ENCODE measurements around the gene CNTN2. TPM values are rescaled to one million over a fixed set of nuclear protein-coding genes. Genes with fewer than 3 reads are reported as not detected.

Gene CNTN2
- total RNA-seq, 1 experiment from 2014 or later: not detected

GRCh38 chr1:205124726-205125125, 81.7 kb downstream of the CNTN2 start:
- H3K4me1 ChIP-seq (replicated peaks; ENCODE audit: insufficient read depth): peaks cover 13% of the 10 kb centered on the region
- no peak for DNase-seq
- TF ChIP-seq EZH2 (IDR thresholded peaks at IDR 0.05; ENCODE audit: low read depth): no peak
- TF ChIP-seq, protein P1, sequence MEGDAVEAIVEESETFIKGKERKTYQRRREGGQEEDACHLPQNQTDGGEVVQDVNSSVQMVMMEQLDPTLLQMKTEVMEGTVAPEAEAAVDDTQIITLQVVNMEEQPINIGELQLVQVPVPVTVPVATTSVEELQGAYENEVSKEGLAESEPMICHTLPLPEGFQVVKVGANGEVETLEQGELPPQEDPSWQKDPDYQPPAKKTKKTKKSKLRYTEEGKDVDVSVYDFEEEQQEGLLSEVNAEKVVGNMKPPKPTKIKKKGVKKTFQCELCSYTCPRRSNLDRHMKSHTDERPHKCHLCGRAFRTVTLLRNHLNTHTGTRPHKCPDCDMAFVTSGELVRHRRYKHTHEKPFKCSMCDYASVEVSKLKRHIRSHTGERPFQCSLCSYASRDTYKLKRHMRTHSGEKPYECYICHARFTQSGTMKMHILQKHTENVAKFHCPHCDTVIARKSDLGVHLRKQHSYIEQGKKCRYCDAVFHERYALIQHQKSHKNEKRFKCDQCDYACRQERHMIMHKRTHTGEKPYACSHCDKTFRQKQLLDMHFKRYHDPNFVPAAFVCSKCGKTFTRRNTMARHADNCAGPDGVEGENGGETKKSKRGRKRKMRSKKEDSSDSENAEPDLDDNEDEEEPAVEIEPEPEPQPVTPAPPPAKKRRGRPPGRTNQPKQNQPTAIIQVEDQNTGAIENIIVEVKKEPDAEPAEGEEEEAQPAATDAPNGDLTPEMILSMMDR (conservative IDR thresholded peaks at IDR 0.05): no peak
- H3K9me3 ChIP-seq (ENCODE audit: insufficient read depth, low read depth): no peaks in the 10 kb centered on the region
- H3F3A ChIP-seq (ENCODE audit: insufficient read depth, low read depth): no peaks in the 10 kb centered on the region
- H3K4me3 ChIP-seq: no peak overlapping the region
- H3K79me2 ChIP-seq (ENCODE audit: low read depth): peaks cover 20% of the 10 kb centered on the region
- no peak overlapping the region for H3K4me2 ChIP-seq
- ChIA-PET POLR2A (ENCODE audit: unreplicated experiment) (interaction anchor here (0.7 kb wide), 1 partner anchor 127 kb away, joined by 4 read pairs; no protein-coding TSS in a partner anchor), CTCF (no interaction called here)
- BruUV-seq (replicated peaks): no TSS peak
- peaks cover 3% of the 10 kb centered on the region; the same call in 1 of the 2 replicates for H4K20me1 ChIP-seq (ENCODE audit: insufficient read depth)
- H2AFZ ChIP-seq: no peak overlapping the region
- intact Hi-C loops (cut with micrococcal nuclease; ENCODE audit: unreplicated experiment): no loop called here
- no peaks in the 10 kb centered on the region for H3K27me3 ChIP-seq (ENCODE audit: insufficient read depth, low read depth)
- H3K36me3 ChIP-seq (ENCODE audit: low read depth): no peaks in the 10 kb centered on the region
- H3K27ac ChIP-seq: no peak overlapping the region
- H3K9me2 ChIP-seq (ENCODE audit: insufficient read depth): no peaks in the 10 kb centered on the region

- POLR2A ChIA-PET (ENCODE audit: unreplicated experiment): no interaction called here
- no peaks in the 10 kb centered on the region for H3K79me2 ChIP-seq (ENCODE audit: low read depth)
- no peak for DNase-seq
- H3K4me2 ChIP-seq: no peak overlapping the region
- no peaks in the 10 kb centered on the region for H3K4me1 ChIP-seq (replicated peaks; ENCODE audit: insufficient read depth)
- intact Hi-C loops (cut with micrococcal nuclease; ENCODE audit: unreplicated experiment): no loop called here
- no peak overlapping the region for H3K27ac ChIP-seq
- H3K27me3 ChIP-seq (ENCODE audit: insufficient read depth, low read depth): no peaks in the 10 kb centered on the region
- CTCF ChIA-PET: no interaction called here
- TF ChIP-seq, protein P1 (conservative IDR thresholded peaks at IDR 0.05): no peak
- no peak for TF ChIP-seq EZH2 (IDR thresholded peaks at IDR 0.05; ENCODE audit: low read depth)
- no peaks in the 10 kb centered on the region for H4K20me1 ChIP-seq (ENCODE audit: insufficient read depth)
- no TSS peak for BruUV-seq (replicated peaks)
- no peak overlapping the region for H3K4me3 ChIP-seq
- H2AFZ ChIP-seq: no peak overlapping the region
- no peaks in the 10 kb centered on the region for H3K9me3 ChIP-seq (ENCODE audit: insufficient read depth, low read depth)
- no peaks in the 10 kb centered on the region for H3K36me3 ChIP-seq (ENCODE audit: low read depth)
- no peaks in the 10 kb centered on the region for H3F3A ChIP-seq (ENCODE audit: insufficient read depth, low read depth)
- no peaks in the 10 kb centered on the region for H3K9me2 ChIP-seq (ENCODE audit: insufficient read depth)
These were observed 84.6 kb downstream of the CNTN2 start for GRCh38 chr1:205127646-205128045.

Other genes with a start within 250 kb of the CNTN2 start
- gene NFASC, start 172.3 kb upstream of the CNTN2 start, total RNA-seq (2021): not detected in 2 replicates
- 4.7 and 5.4 TPM in 2 replicates for gene TMEM81, start 41.2 kb downstream of the CNTN2 start, total RNA-seq (2021)
- 17.7 and 17.9 TPM in 2 replicates for gene RBBP5, start 78.8 kb downstream of the CNTN2 start, total RNA-seq (2021)
- gene DSTYK, start 168.5 kb downstream of the CNTN2 start, total RNA-seq (2021): 8.1 and 10.5 TPM in 2 replicates
- gene TMCC2, start 184.7 kb downstream of the CNTN2 start, total RNA-seq (2021): 0.79 and 0.80 TPM in 2 replicates

All from PC-9 (cell line).